Liver (tissue), 9 donors: ENCODE measurements around the gene NGFR. TPM values are rescaled to one million over a fixed set of nuclear protein-coding genes. Genes with fewer than 3 reads are reported as not detected.

Experiments used
- DNase-seq: peaks from one replicate; pipeline ENCODE4 v3.0.0-alpha.2; 2017; ENCODE audit warnings: low spot score
- H3K27ac ChIP-seq, 2 donors: one replicate each; pipeline ENCODE4 v1.7.0; 2013; ENCODE audit warnings: inconsistent platforms in 2 of 2, low read length in 2 of 2, control low read depth in 1 of 2, low read depth in 1 of 2, mild to moderate bottlenecking in 1 of 2
- H3K27me3 ChIP-seq, 4 donors: one replicate each; pipeline versions ENCODE4 v1.6.1 to v1.7.0; 2013; ENCODE audit warnings: low read length in 3 of 4, inconsistent platforms in 1 of 4, mild to moderate bottlenecking in 1 of 4, moderate library complexity in 1 of 4; ENCODE audit not compliant: control insufficient read depth in 4 of 4, insufficient read depth in 4 of 4
- H3K36me3 ChIP-seq, 4 donors: one replicate each; pipeline versions ENCODE4 v1.6.1 to v1.7.0; 2013; ENCODE audit warnings: low read length in 3 of 4, mild to moderate bottlenecking in 3 of 4, low read depth in 1 of 4, moderate library complexity in 1 of 4; ENCODE audit not compliant: control insufficient read depth in 4 of 4, insufficient read depth in 3 of 4
- H3K4me1 ChIP-seq, 4 donors: one replicate each; pipeline versions ENCODE4 v1.6.1 to v1.7.0; 2013; ENCODE audit warnings: low read length in 3 of 4, mild to moderate bottlenecking in 3 of 4, moderate library complexity in 1 of 4; ENCODE audit not compliant: control insufficient read depth in 4 of 4, insufficient read depth in 4 of 4
- H3K4me3 ChIP-seq, 3 donors: one replicate each; pipeline versions ENCODE4 v1.6.1 to v1.7.0; 2013; ENCODE audit warnings: low read length in 3 of 3, control low read depth in 1 of 3, low read depth in 1 of 3, mild to moderate bottlenecking in 1 of 3
- H3K9ac ChIP-seq, 2 donors: one replicate each; pipeline ENCODE4 v1.7.0; 2013; ENCODE audit warnings: low read length in 2 of 2, mild to moderate bottlenecking in 2 of 2, moderate library complexity in 2 of 2, control low read depth in 1 of 2, low read depth in 1 of 2
- H3K9me3 ChIP-seq, 4 donors: one replicate each; pipeline versions ENCODE4 v1.6.1 to v1.7.0; 2013; ENCODE audit warnings: low read length in 3 of 4; ENCODE audit not compliant: control insufficient read depth in 4 of 4
- CTCF ChIP-seq: fragments of 150-350 bp; IDR thresholded peaks from 2 replicates; pipeline ENCODE4 v1.5.1; 2017; ENCODE audit warnings: improper control_type of control experiment, low read depth, low read length; ENCODE audit not compliant: missing input control
- EGR1 ChIP-seq, 2 donors: IDR thresholded peaks; 2 replicates each; pipeline ENCODE4 v1.6.1; 2016 to 2018; ENCODE audit warnings: antibody characterized with exemption in 2 of 2, low read depth in 2 of 2
- FOXA1 ChIP-seq: IDR thresholded peaks from 2 replicates; pipeline ENCODE4 v1.6.1; 2016; ENCODE audit warnings: antibody characterized with exemption
- FOXA2 ChIP-seq: IDR thresholded peaks from 2 replicates; pipeline ENCODE4 v1.6.1; 2016; ENCODE audit warnings: antibody characterized with exemption
- HNF4A ChIP-seq, 2 donors: conservative IDR thresholded peaks; 2 replicates each; pipeline ENCODE4 v1.6.1; 2016; ENCODE audit warnings: antibody characterized with exemption in 2 of 2, mild to moderate bottlenecking in 2 of 2
- HNF4G ChIP-seq: IDR thresholded peaks from 2 replicates; pipeline ENCODE4 v1.6.1; 2016; ENCODE audit warnings: antibody characterized with exemption
- JUND ChIP-seq, 2 donors: IDR thresholded peaks; 2 replicates each; pipeline ENCODE4 v1.6.1; 2016; ENCODE audit warnings: antibody characterized with exemption in 2 of 2
- REST ChIP-seq: IDR thresholded peaks from 2 replicates; pipeline ENCODE4 v1.6.1; 2016; ENCODE audit warnings: antibody characterized with exemption, mild to moderate bottlenecking
- SP1 ChIP-seq: IDR thresholded peaks from 2 replicates; pipeline ENCODE4 v1.6.1; 2018; ENCODE audit warnings: antibody characterized with exemption, mild to moderate bottlenecking
- TAF1 ChIP-seq: conservative IDR thresholded peaks from 2 replicates; pipeline ENCODE4 v1.6.1; 2016; ENCODE audit warnings: antibody characterized with exemption, mild to moderate bottlenecking
- YY1 ChIP-seq: IDR thresholded peaks from 2 replicates; pipeline ENCODE4 v1.6.1; 2016; ENCODE audit warnings: antibody characterized with exemption, mild to moderate bottlenecking
- ZBTB33 ChIP-seq: IDR thresholded peaks from 2 replicates; pipeline ENCODE4 v1.6.1; 2016; ENCODE audit warnings: antibody characterized with exemption
- WGBS: extraction: QIAGEN DNeasy Blood & Tissue Kit; methylation state at CpG from one replicate; pipeline ENCODE4 v1.1.7; 2013; 5-methylcytosine and 5-hydroxymethylcytosine counted together
- polyA plus RNA-seq, 2 donors: library from polyadenylated mRNA; stranded (reverse) in 1 of 2; unstranded in 1 of 2; fragments of 200-250 nt in 1 of 2; fragments of >200 nt in 1 of 2; fragmentation: Nextera tagmentation in 1 of 2; extraction: Ambion mirVana in 1 of 2; gene quantifications; one replicate each; pipeline versions ENCODE4 v1.2.1 to v1.2.3, GENCODE V29; 2013 to 2015
- total RNA-seq, 2 donors: library from RNA; depleted of rRNA; stranded (reverse); fragments of >200 nt; gene quantifications; one replicate each; pipeline ENCODE4 v1.2.3, GENCODE V29; 2014
- TF ChIP-seq, protein P1 (sequence below): IDR thresholded peaks from 2 replicates; pipeline ENCODE4 v1.6.1; 2016; ENCODE audit warnings: antibody characterized with exemption
- donor health status: healthy.
- donor health status: healthy.
- donor health status: healthy.
- donor health status: healthy.
- donor health status: healthy.

The NGFR gene
- total and polyA plus RNA-seq, 4 donors: 6.9 to 11.0 (median 10.5) TPM

GRCh38 chr17:49522357-49522890 is 27.3 kb downstream of the NGFR start:
- peaks cover 0 to 3% (median 0%) of the 10 kb centered on the region in 4 donors for H3K4me1 ChIP-seq
- no peak overlapping the region for H3K9ac ChIP-seq
- TF ChIP-seq TAF1: no peak
- no peak for TF ChIP-seq REST
- no peak for TF ChIP-seq ZBTB33
- TF ChIP-seq, protein P1, sequence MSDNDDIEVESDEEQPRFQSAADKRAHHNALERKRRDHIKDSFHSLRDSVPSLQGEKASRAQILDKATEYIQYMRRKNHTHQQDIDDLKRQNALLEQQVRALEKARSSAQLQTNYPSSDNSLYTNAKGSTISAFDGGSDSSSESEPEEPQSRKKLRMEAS: no peak
- no peak for TF ChIP-seq YY1
- TF ChIP-seq SP1: no peak
- no peak for TF ChIP-seq HNF4G
- 87% methylated on average over 6 of the region's 6 CpGs for WGBS
- H3K27me3 ChIP-seq: no peaks in the 10 kb centered on the region
- H3K4me3 ChIP-seq: no peak overlapping the region
- no peak overlapping the region for H3K27ac ChIP-seq
- H3K36me3 ChIP-seq: no peaks in the 10 kb centered on the region
- H3K9me3 ChIP-seq: no peaks in the 10 kb centered on the region
- DNase-seq: no peak

DNA sequence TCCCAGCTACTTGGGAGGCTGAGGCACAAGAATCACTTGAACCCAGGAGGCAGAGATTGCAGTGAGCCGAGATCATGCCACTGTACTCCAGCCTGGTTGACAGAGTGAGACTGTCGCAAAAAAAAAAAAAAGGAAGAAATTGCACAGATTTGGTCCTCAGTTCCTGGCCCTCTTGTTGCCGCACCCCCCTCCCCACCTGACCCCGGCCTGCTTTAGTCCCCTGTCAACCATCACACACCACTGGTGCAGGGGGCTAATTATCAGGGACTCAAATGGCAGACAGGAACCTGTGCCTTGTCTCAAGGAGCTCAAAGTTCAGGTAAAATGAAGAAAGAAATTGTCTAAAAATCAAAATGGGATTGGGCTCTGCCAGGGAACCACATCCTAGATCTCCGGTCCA is 28.1 kb downstream of the NGFR start:
- peaks cover 0 to 3% (median 0%) of the 10 kb centered on the region in 4 donors for H3K4me1 ChIP-seq
- H3K27ac ChIP-seq: no peak overlapping the region
- no peak for DNase-seq
- H3K36me3 ChIP-seq: no peaks in the 10 kb centered on the region
- no peak overlapping the region for H3K4me3 ChIP-seq
- TF ChIP-seq FOXA1 (no peak), CTCF (no peak), EGR1 (IDR thresholded peaks at IDR 0.05; ENCODE audit: low read depth in 2 of 2) (no peak), FOXA2 (no peak), HNF4A (conservative IDR thresholded peaks at IDR 0.05) (no peak), JUND (IDR thresholded peaks at IDR 0.05) (no peak), SP1 (no peak)
- TF ChIP-seq, protein P1: no peak
- no peak overlapping the region for H3K9ac ChIP-seq
- H3K9me3 ChIP-seq: no peaks in the 10 kb centered on the region
- 85% methylated on average over 5 of the region's 5 CpGs for WGBS
- H3K27me3 ChIP-seq: no peaks in the 10 kb centered on the region
